HepG2 (cell line): Measurements from ENCODE around the gene DPAGT1. TPM values are rescaled to one million over a fixed set of nuclear protein-coding genes. Genes with fewer than 3 reads are reported as not detected.

Experiments
- AGO1 ChIP-seq: fragments of 200-400 bp; formaldehyde crosslinking; IDR thresholded peaks from 2 replicates; pipeline ENCODE4 v1.6.1; 2017; ENCODE audit warnings: mild to moderate bottlenecking, low read depth, low read length, moderate library complexity; ENCODE audit not compliant: poor library complexity, severe bottlenecking
- ERF ChIP-seq: IDR thresholded peaks from 2 replicates; pipeline ENCODE4 v1.6.1; 2018; ENCODE audit warnings: missing biosample characterization, missing genetic modification reagents
- FOXC1 ChIP-seq: sonication (generic); formaldehyde crosslinking; IDR thresholded peaks from 2 replicates; pipeline ENCODE4 v1.8.0; 2022; ENCODE audit warnings: mild to moderate bottlenecking, missing genetic modification reagents, borderline replicate concordance
- JUND ChIP-seq: sonication (generic); formaldehyde crosslinking; IDR thresholded peaks from 2 replicates; pipeline ENCODE4 v1.8.0; 2022; ENCODE audit warnings: mild to moderate bottlenecking, missing genetic modification reagents
- NFIC ChIP-seq: IDR thresholded peaks from 2 replicates; pipeline ENCODE4 v1.6.1; 2012; ENCODE audit warnings: mild to moderate bottlenecking, low read length, inconsistent platforms
- THAP11 ChIP-seq: IDR thresholded peaks from 2 replicates; pipeline ENCODE4 v1.6.1; 2016; ENCODE audit warnings: missing biosample characterization, missing genetic modification reagents
- ZBTB3 ChIP-seq: sonication (generic); formaldehyde crosslinking; IDR thresholded peaks from 2 replicates; pipeline ENCODE4 v1.4.0; 2020; ENCODE audit warnings: low read depth, mild to moderate bottlenecking, moderate library complexity, missing genetic modification reagents, borderline replicate concordance
- ZNF296 ChIP-seq: sonication (generic); formaldehyde crosslinking; conservative IDR thresholded peaks from 2 replicates; pipeline ENCODE4 v1.5.0; 2020; ENCODE audit warnings: mild to moderate bottlenecking, missing genetic modification reagents
- ZNF331 ChIP-seq: sonication (generic); formaldehyde crosslinking; IDR thresholded peaks from 2 replicates; pipeline ENCODE4 v1.4.0; 2020; ENCODE audit warnings: missing genetic modification reagents
- ZNF33A ChIP-seq: sonication (generic); formaldehyde crosslinking; IDR thresholded peaks from 2 replicates; pipeline ENCODE4 v1.5.1; 2020; ENCODE audit warnings: missing genetic modification reagents, mild to moderate bottlenecking, moderate library complexity, borderline replicate concordance
- ZNF451 ChIP-seq: sonication (generic); formaldehyde crosslinking; IDR thresholded peaks from 2 replicates; pipeline ENCODE4 v1.5.0; 2020; ENCODE audit warnings: mild to moderate bottlenecking, missing genetic modification reagents
- ZNF547 ChIP-seq: sonication (generic); formaldehyde crosslinking; IDR thresholded peaks from 2 replicates; pipeline ENCODE4 v1.5.1; 2020; ENCODE audit warnings: mild to moderate bottlenecking, missing genetic modification reagents
- ZNF552 ChIP-seq: sonication (generic); formaldehyde crosslinking; IDR thresholded peaks from 2 replicates; pipeline ENCODE4 v1.9.0; 2022; ENCODE audit warnings: missing genetic modification reagents, mild to moderate bottlenecking, borderline replicate concordance
- ZNF746 ChIP-seq: sonication (generic); formaldehyde crosslinking; IDR thresholded peaks from 2 replicates; pipeline ENCODE4 v1.8.0; 2022; ENCODE audit warnings: mild to moderate bottlenecking, missing genetic modification reagents
- ZNF761 ChIP-seq: sonication (generic); formaldehyde crosslinking; conservative IDR thresholded peaks from 2 replicates; pipeline ENCODE4 v1.4.0; 2020; ENCODE audit warnings: mild to moderate bottlenecking, missing genetic modification reagents
- polyA plus RNA-seq, 8 experiments: library from polyadenylated mRNA; depleted of rRNA in 3 of 8; stranded (reverse) in 7 of 8; unstranded in 1 of 8; fragments of >200 nt; fragmentation: Illumina TruSeq in 4 of 8; extraction: Trizol in 4 of 8; gene quantifications; 2 replicates each; pipeline versions ENCODE4 v1.2.1 to v1.2.3, GENCODE V29; 2011 to 2016; ENCODE audit warnings: low read depth in 4 of 8, missing spikeins in 1 of 8, mixed read lengths in 1 of 8; ENCODE audit not compliant: insufficient read depth in 1 of 8
- total RNA-seq, 5 experiments: library from RNA; depleted of rRNA; stranded (reverse); fragments of >200 nt; fragmentation: Illumina TruSeq; extraction: Trizol; gene quantifications; 2 replicates each; pipeline ENCODE4 v1.2.3, GENCODE V29; 2016; ENCODE audit warnings: low read depth in 1 of 5
- TF ChIP-seq, protein P1 (sequence below), 2 experiments: sonication (generic) in 1 of 2; formaldehyde crosslinking in 1 of 2; IDR thresholded peaks; 2 replicates each; pipeline versions ENCODE4 v1.6.1 to v1.9.0; 2014 to 2022; ENCODE audit warnings: antibody characterized with exemption in 1 of 2, borderline replicate concordance in 1 of 2, inconsistent platforms in 1 of 2, low read depth in 1 of 2, missing genetic modification reagents in 1 of 2
- TF ChIP-seq, protein P2 (sequence below): sonication (generic); IDR thresholded peaks from 2 replicates; pipeline ENCODE4 v1.6.1; 2016; ENCODE audit warnings: low read depth, borderline replicate concordance
- TF ChIP-seq, protein P3 (sequence below): IDR thresholded peaks from 2 replicates; pipeline ENCODE4 v1.6.1; 2018; ENCODE audit warnings: missing genetic modification reagents, mild to moderate bottlenecking, missing compliant biosample characterization
- TF ChIP-seq, protein P4 (sequence below): sonication (generic); formaldehyde crosslinking; IDR thresholded peaks from 2 replicates; pipeline ENCODE4 v1.4.0; 2020; ENCODE audit warnings: missing genetic modification reagents
- TF ChIP-seq, protein P5 (sequence below): IDR thresholded peaks from 2 replicates; pipeline ENCODE4 v1.6.1; 2016

DPAGT1 gene
- total and polyA plus RNA-seq, 2 of the 13 experiments (the other 11 are each of a cell fraction or from before 2014, with no cell fraction given) = 37.6 to 70.7 TPM

DNA sequence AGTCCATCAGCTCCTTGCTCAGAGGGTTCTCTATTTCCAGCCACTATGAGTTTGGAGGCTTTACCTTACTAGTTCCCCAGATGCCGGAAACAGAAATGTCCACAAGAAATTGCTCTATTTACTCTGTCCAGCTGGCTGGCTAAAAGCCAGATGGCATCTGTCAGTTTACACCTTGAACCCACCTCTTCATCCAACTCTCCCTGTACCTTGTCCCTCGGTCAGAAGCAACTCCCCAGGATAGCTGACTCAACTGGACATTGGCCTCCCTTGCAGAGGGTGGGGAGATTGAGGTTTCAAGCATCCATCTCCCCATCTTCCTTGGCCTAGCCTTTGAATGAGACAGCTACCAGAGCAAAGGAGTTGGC is 7.2 kb upstream of the DPAGT1 start (continued):
- TF ChIP-seq, protein P1, sequence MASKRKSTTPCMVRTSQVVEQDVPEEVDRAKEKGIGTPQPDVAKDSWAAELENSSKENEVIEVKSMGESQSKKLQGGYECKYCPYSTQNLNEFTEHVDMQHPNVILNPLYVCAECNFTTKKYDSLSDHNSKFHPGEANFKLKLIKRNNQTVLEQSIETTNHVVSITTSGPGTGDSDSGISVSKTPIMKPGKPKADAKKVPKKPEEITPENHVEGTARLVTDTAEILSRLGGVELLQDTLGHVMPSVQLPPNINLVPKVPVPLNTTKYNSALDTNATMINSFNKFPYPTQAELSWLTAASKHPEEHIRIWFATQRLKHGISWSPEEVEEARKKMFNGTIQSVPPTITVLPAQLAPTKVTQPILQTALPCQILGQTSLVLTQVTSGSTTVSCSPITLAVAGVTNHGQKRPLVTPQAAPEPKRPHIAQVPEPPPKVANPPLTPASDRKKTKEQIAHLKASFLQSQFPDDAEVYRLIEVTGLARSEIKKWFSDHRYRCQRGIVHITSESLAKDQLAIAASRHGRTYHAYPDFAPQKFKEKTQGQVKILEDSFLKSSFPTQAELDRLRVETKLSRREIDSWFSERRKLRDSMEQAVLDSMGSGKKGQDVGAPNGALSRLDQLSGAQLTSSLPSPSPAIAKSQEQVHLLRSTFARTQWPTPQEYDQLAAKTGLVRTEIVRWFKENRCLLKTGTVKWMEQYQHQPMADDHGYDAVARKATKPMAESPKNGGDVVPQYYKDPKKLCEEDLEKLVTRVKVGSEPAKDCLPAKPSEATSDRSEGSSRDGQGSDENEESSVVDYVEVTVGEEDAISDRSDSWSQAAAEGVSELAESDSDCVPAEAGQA (IDR thresholded peaks at IDR 0.05; ENCODE audit: low read depth) = no peak
- TF ChIP-seq, protein P1 (CRISPR knock-in tag; IDR thresholded peaks at IDR 0.05; ENCODE audit: borderline replicate concordance) = no peak
- TF ChIP-seq THAP11 (CRISPR knock-in tag) = peak; percentile 38
- 0 out of 2 replicates have a peak, but pooled peaks have one; percentile 8 for TF ChIP-seq ZNF331 (CRISPR knock-in tag)
- no peak for TF ChIP-seq AGO1
- no peak for TF ChIP-seq ZNF746 (CRISPR knock-in tag)
- no peak for TF ChIP-seq ZBTB3 (CRISPR knock-in tag)
- TF ChIP-seq NFIC = peak; percentile 88
- TF ChIP-seq ZNF451 (CRISPR knock-in tag) = no peak
- TF ChIP-seq, protein P2, sequence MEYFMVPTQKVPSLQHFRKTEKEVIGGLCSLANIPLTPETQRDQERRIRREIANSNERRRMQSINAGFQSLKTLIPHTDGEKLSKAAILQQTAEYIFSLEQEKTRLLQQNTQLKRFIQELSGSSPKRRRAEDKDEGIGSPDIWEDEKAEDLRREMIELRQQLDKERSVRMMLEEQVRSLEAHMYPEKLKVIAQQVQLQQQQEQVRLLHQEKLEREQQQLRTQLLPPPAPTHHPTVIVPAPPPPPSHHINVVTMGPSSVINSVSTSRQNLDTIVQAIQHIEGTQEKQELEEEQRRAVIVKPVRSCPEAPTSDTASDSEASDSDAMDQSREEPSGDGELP = peak; percentile 99
- TF ChIP-seq, protein P3, sequence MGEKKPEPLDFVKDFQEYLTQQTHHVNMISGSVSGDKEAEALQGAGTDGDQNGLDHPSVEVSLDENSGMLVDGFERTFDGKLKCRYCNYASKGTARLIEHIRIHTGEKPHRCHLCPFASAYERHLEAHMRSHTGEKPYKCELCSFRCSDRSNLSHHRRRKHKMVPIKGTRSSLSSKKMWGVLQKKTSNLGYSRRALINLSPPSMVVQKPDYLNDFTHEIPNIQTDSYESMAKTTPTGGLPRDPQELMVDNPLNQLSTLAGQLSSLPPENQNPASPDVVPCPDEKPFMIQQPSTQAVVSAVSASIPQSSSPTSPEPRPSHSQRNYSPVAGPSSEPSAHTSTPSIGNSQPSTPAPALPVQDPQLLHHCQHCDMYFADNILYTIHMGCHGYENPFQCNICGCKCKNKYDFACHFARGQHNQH (CRISPR knock-in tag) = 0 out of 2 replicates have a peak, but pooled peaks have one; percentile 20
- peak; percentile 88 for TF ChIP-seq ZNF296 (CRISPR knock-in tag)
- TF ChIP-seq, protein P4, sequence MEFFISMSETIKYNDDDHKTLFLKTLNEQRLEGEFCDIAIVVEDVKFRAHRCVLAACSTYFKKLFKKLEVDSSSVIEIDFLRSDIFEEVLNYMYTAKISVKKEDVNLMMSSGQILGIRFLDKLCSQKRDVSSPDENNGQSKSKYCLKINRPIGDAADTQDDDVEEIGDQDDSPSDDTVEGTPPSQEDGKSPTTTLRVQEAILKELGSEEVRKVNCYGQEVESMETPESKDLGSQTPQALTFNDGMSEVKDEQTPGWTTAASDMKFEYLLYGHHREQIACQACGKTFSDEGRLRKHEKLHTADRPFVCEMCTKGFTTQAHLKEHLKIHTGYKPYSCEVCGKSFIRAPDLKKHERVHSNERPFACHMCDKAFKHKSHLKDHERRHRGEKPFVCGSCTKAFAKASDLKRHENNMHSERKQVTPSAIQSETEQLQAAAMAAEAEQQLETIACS (CRISPR knock-in tag) = no peak
- TF ChIP-seq, protein P5, sequence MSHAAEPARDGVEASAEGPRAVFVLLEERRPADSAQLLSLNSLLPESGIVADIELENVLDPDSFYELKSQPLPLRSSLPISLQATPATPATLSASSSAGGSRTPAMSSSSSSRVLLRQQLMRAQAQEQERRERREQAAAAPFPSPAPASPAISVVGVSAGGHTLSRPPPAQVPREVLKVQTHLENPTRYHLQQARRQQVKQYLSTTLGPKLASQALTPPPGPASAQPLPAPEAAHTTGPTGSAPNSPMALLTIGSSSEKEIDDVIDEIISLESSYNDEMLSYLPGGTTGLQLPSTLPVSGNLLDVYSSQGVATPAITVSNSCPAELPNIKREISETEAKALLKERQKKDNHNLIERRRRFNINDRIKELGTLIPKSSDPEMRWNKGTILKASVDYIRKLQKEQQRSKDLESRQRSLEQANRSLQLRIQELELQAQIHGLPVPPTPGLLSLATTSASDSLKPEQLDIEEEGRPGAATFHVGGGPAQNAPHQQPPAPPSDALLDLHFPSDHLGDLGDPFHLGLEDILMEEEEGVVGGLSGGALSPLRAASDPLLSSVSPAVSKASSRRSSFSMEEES (CRISPR knock-in tag) = no peak
- no peak for TF ChIP-seq ZNF552 (CRISPR knock-in tag)
- no peak for TF ChIP-seq ZNF547 (CRISPR knock-in tag)
- TF ChIP-seq ZNF33A (CRISPR knock-in tag) = no peak
- TF ChIP-seq ZNF761 (CRISPR knock-in tag) = no peak
- TF ChIP-seq ERF (CRISPR knock-in tag) = peak; percentile 38; the same call in 1 of the 2 replicates
- no peak for TF ChIP-seq FOXC1 (CRISPR knock-in tag)
- TF ChIP-seq JUND (CRISPR knock-in tag) = no peak
